CD1c-positive myeloid dendritic cell (primary cell): ENCODE measurements around the gene IKZF5.

Experiments used
- DNase-seq: peaks from one replicate; pipeline ENCODE4 v3.0.0-alpha.2; 2016; ENCODE audit errors: extremely low spot score

IKZF5 gene

DNA sequence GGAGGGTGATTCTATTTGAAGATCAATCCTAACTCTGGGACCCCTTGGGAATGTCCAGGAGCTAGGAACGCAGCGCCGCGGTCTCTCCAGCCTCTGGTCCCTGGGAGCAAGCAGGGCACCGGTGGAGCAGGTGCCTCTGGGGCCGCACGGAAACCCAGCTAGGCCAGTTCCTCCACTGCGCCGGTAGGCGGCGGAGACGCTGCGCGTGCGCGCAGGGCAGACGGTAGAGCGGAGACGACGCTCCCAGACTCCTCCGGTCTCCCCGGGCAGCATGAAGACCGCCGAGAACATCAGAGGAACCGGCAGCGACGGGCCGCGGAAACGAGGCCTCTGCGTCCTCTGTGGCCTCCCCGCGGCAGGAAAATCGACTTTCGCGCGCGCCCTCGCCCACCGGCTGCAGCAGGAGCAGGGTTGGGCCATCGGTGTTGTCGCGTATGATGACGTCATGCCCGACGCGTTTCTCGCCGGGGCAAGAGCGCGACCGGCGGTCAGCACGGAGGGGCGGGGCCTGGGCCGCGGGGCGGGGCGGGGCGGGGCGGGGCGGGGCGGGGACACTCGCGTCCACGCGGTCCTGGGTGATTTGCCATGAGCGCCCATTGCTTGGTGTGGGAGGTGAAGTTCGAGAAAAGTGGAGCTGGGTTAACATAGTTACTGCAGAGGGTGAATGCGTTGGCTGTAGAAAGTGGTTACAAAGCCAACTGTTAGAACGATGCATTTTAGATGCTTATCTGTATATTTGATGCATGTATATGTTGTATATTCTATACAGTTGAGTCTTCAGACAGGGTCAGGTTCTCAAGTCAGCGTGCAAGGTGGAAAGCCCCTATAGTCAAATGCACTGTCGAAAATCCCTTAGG is 28.2 kb downstream of the IKZF5 start, which contains the start of gene PSTK:
PSTK (plus strand) TSS at position 193 of the 857 bp plus-strand sequence; CDS start at position 272, 79 bp downstream.
- DNase-seq: peak; percentile 95

DNA sequence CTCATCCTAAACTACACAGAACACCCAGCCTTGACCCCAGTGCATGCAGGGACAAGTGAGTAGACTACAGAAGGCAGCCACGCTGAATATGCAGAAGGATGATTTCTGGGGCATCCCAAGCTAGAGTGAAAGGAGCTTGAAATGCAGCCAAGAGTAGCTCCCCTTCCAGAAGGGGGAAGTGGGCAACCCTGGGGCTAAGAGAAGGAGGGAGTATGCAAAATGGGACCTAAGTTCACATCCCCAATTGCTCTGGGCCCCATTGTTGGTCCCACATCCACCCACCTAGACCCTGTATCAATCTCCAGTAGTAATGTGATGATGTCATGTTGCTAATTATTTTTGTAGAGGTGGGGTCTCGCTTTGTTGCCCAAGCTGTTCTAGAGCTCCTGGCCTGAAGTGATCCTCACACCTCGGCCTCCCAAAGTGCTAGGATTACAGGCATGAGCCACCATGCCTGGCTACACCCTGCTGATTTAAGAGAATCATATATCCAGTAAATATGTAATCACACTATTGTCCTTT is 34.0 kb downstream of the IKZF5 start:
- no peak for DNase-seq

DNA sequence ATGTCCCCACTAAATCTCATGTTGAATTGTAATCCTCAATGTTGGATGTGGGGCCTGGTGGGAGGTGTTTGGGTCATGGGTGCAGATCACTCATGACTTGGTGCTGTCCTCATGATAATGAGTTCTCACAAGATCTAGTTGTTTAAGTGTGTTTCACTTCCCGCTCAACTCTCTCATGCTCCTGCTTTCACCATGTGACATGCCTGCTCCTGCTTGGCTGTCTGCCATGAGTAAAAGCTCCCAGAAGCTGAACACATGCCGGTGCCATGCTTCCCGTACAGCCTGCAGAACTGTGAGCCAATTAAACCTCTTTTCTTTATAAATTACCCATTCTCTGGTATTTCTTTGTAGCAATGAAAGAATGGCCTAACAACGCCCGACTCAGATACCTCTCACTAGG is 34.6 kb downstream of the IKZF5 start:
- peak; percentile 37 for DNase-seq

DNA sequence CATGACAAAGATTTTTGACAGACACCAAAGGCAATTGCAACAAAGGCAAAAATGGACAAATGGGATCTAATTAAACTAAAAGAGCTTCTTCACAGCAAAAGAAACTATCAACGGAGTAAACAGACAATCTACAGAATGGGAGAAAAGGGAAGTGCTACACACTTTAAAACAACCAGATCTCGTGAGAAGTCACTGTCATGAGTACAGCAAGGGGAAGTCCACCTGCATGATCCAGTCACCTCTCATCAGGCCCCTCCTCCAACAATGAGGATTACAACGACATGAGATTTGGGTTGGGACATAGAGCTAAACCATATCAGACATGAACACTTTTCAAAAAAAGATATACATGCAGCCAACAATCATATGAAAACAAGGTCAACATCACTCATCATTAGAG is 39.9 kb downstream of the IKZF5 start:
- DNase-seq: no peak

DNA sequence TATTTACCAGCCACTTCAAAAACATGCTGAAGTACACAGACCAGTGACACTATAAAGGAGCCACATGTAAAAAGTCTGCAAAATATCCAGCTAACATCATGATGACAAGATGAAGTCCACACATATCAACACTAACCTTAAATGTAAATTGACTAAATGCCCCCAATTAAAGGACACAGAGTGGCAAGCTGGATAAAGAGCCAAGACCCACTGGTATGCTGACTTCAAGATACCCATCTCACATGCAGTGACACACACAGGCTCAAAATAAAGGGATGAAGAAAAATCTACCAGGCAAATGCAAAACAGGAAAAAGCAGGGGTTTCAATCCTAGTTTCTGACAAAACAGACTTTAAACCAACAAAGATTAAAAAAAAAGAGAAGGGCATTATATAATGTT is 41.7 kb downstream of the IKZF5 start:
- DNase-seq: no peak

DNA sequence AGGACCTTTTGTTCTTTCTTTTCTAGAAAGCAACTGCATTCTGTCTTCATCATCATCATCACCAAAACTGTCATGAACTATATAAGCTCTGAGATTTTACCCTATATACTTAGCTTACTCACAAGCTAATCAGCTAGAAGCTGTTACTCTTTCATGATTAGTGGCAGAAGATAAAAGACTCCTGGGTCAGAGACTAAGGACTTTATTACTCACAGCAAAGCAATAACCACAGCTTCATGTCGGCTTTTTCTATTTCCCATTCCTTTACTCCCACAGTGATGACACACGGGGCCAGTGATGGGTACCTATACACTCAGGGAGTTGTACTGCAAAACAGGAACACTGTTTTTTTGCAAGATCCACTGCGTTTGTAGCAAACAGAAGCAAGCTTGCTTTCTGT is 46.2 kb downstream of the IKZF5 start:
- DNase-seq: no peak

DNA sequence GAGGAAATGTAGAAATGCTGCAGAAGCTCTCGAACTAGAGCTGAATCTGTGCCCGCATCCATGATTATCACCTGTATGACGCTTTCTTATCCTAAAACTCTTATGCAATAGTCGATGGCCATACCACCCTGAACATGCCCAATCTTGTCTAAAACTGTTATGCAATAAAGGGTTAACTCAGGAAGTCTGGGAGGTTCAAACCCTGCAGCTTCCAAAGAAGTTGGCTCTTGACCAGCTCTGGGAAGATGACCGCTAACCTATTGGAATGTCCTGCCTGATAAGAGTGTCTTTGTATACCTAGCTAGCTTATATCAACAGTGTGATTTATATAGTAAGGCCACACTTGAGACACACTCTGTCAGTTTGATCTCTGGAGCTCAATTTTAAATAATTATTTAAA is 51.1 kb downstream of the IKZF5 start:
- no peak for DNase-seq

DNA sequence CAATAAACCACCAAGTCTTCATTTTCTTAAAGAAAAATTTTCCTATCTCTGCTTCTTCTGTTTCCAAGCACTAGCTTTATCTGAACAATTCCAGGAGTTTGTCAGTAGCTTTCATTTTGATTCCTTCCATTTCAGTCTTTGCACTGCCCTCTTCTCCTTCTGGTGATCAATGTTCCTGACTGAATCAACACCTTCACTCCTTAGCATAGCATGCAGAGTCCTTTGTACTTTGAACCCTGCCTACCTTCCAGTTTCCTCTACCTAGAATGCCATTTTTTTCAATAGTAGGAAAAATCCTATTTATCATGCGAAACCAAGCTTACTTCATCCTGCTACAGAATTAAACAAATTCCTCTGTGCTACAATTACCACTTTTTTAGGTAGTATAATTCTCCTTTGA is 52.7 kb downstream of the IKZF5 start:
- DNase-seq: no peak

DNA sequence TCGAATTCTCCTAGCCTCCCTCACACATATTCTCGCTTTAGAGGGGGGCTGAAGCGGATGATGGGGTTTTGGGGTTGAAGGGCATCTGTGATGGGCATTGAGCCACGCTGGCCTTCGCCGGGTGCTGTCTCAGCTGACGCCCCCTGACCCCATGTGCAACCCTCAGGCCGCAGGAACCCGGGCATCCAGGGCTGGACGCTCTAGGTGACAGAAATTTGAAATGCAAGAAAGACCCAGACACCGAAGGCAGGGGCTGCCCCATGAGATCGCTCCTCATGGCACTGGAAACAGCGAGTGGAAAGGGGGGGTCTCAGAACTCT is 53.9 kb downstream of the IKZF5 start:
- DNase-seq: no peak

DNA sequence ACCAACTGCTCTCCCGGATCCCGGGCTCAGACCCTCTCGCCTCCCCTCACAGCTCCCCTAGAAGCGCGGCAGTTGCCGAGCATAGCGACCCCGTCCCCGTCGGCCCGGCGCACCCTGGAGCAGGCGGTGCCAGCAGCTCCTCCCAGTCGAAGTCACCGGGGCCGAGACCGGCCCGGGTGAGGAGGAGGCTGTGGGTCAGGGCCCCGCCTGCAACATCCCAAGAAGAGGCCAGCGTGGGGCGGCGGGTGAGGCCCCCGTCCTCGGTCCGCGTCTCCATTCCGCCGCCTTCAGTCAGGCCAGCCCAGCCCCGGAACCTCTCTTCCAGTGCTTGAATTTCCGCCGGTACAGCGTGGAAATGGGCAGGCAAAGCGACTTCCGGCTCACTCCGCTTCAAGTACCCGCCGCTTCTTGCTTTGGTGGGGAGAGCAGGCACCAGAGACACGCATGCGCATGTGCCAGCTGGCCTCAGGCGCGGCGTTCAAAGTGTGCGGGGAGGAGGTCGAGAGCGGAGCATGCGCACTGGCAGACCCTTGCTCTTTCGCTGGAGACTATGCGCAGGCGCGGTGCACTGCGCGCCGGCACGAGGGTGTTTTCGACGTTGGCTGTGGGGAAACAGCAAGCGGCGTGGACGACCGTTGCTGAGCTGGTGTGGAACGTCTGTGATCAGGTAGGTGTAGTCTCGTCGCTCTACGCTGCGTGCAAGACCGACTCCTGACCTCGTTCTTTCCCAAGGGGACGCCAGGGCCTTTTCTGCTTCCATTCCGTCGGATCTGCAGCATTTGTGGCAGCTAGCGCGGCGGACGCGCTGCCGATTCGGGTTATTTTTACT is 54.5 kb downstream of the IKZF5 start, which contains the start of gene C10orf88:
C10orf88 (minus strand) TSS at position 326 of the 829 bp plus-strand sequence; CDS start at position 277, 49 bp downstream.
- peak; percentile 99 for DNase-seq

DNA sequence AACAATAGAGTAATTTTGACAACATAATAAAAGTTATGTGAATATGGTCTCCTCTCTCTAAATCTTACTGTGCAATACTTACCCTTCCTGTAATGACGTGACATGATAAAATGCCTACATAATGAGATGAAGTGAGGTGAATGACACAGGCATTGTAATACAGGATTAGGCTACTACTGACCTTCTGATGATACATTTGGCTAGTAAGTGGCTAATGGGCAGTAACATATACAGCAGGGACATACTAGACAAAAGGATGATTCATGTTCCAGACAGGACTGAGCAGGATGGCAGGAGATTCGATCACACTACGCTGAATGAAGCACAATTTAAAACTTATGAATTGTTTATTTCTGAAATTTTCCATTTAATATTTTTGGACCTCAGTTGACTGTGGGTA is 59.3 kb downstream of the IKZF5 start:
- DNase-seq: no peak
